Activated B cell treated with CpG ODN at 0.5 μM for 24 hours (primary cell): ENCODE results near the gene RPP38. TPM values are rescaled to one million over a fixed set of nuclear protein-coding genes. Genes with fewer than 3 reads are reported as not detected.

Source experiments
- ATAC-seq: fragments of 200-7000 bp; cut with Tn5 transposase; one replicate; pipeline ENCODE4 v1.10.0; 2021; ENCODE audit warnings: low read depth, mild to moderate bottlenecking, moderate library complexity
- CTCF ChIA-PET: fragments of 350-600 bp; sonication (Branson Sonifier 250); formaldehyde crosslinking; loops from one replicate; lab custom pipeline; 2021; ENCODE audit warnings: antibody characterized with exemption; lab: Charles Lee
- POLR2A ChIA-PET: fragments of 350-600 bp; sonication (Branson Sonifier 250); formaldehyde crosslinking; loops from one replicate; lab custom pipeline; 2021; ENCODE audit warnings: antibody characterized with exemption; lab: Charles Lee
- DNase-seq: peaks from one replicate; pipeline ENCODE4 v3.0.0; 2022
- H3K27ac Mint-ChIP-seq: one replicate; pipeline ENCODE4 v1.8.0; 2020; ENCODE audit warnings: mixed read lengths
- H3K27me3 Mint-ChIP-seq: one replicate; pipeline ENCODE4 v1.8.0; 2021; ENCODE audit warnings: mixed read lengths
- H3K36me3 Mint-ChIP-seq: one replicate; pipeline ENCODE4 v1.8.0; 2021; ENCODE audit warnings: low read depth, mixed read lengths
- H3K4me1 Mint-ChIP-seq: one replicate; pipeline ENCODE4 v1.8.0; 2021; ENCODE audit warnings: mixed read lengths
- H3K4me3 Mint-ChIP-seq: one replicate; pipeline ENCODE4 v1.8.0; 2020; ENCODE audit warnings: mild to moderate bottlenecking, mixed read lengths
- H3K9me3 Mint-ChIP-seq: one replicate; pipeline ENCODE4 v1.8.0; 2020; ENCODE audit warnings: mixed read lengths
- intact Hi-C: fragments of 100-400 bp; cut with micrococcal nuclease; formaldehyde crosslinking; loops from one replicate; pipeline ENCODE4 v1.15.1; 2024
- total RNA-seq: library from RNA; stranded (reverse); gene quantifications from 2 replicates; pipeline ENCODE4 v1.2.3, GENCODE V29; 2022
- TF ChIP-seq, protein P1 (sequence below): fragments of 200-600 bp; IDR thresholded peaks from one replicate; pipeline ENCODE4 v1.8.0; 2022; ENCODE audit warnings: antibody characterized with exemption, mild to moderate bottlenecking

RPP38 gene
- total RNA-seq, 1 donor from 2014 or later, result 27.9 TPM

DNA sequence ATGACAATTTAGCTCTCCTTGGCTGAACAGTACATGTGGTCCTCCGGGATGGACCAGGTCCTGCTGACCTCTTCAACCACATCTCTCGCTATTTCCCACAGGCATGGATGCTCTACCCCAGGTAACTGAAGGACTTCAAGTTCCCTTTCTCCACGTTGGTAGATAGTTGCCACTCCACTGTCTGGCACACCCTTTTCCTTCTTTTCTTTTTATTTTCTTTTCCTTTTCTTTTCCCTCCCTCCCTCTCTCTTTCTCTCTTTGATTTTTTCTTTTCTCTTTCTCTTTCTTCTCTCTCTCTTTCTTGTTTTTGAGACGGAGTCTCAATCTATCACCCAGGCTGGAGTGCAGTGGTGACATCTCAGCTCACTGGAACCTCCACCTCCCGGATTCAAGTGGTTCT, 5.7 kb upstream of the RPP38 start:
- POLR2A ChIA-PET, result no interaction called here
- Mint-ChIP-seq H3K9me3 (no peaks in the 10 kb centered on the region), H3K36me3 (no peaks in the 10 kb centered on the region), H3K4me3 (no peak overlapping the region), H3K27me3 (peaks cover 1% of the 10 kb centered on the region), H3K27ac (no peak overlapping the region), H3K4me1 (peaks cover 2% of the 10 kb centered on the region)
- CTCF ChIA-PET, result no interaction called here
- TF ChIP-seq, protein P1, sequence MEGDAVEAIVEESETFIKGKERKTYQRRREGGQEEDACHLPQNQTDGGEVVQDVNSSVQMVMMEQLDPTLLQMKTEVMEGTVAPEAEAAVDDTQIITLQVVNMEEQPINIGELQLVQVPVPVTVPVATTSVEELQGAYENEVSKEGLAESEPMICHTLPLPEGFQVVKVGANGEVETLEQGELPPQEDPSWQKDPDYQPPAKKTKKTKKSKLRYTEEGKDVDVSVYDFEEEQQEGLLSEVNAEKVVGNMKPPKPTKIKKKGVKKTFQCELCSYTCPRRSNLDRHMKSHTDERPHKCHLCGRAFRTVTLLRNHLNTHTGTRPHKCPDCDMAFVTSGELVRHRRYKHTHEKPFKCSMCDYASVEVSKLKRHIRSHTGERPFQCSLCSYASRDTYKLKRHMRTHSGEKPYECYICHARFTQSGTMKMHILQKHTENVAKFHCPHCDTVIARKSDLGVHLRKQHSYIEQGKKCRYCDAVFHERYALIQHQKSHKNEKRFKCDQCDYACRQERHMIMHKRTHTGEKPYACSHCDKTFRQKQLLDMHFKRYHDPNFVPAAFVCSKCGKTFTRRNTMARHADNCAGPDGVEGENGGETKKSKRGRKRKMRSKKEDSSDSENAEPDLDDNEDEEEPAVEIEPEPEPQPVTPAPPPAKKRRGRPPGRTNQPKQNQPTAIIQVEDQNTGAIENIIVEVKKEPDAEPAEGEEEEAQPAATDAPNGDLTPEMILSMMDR, result no peak
- intact Hi-C loops, result no loop called here
- DNase-seq (no peak), ATAC-seq (no peak)

DNA sequence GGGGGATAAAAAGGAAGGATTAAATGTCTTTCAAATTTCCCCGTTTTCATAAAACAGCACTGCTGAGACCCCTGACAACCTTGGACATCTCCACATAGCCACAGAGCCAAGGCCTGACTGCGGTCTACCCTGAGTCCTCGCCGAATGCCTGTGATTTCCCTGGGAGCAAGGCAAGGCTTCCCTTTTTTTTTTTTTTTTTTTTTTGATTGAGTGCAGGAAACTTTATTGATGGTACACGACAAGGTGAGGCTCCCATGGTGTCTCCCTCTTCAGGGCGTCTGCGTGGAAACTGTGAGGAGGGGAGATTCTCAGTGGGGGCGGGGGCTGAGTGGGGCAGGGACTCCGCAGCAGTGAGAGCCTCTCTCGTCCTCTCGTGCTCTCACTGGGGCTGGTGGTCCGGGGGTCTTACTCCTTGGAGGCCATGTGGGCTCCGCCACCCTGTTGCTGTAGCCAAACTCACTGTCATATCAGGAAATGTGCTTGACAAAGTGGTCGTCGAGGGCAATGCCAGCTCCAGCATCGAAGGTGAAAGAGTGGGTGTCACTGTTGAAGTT, 4.2 kb upstream of the RPP38 start:
- Mint-ChIP-seq H3K9me3 (no peaks in the 10 kb centered on the region), H3K4me3 (no peak overlapping the region), H3K27me3 (peaks cover 1% of the 10 kb centered on the region), H3K4me1 (peaks cover 12% of the 10 kb centered on the region), H3K36me3 (peaks cover 5% of the 10 kb centered on the region), H3K27ac (no peak overlapping the region)
- ATAC-seq (no peak), DNase-seq (no peak)
- TF ChIP-seq, protein P1, result no peak
- intact Hi-C loops, result no loop called here
- ChIA-PET CTCF (no interaction called here), POLR2A (no interaction called here)

DNA sequence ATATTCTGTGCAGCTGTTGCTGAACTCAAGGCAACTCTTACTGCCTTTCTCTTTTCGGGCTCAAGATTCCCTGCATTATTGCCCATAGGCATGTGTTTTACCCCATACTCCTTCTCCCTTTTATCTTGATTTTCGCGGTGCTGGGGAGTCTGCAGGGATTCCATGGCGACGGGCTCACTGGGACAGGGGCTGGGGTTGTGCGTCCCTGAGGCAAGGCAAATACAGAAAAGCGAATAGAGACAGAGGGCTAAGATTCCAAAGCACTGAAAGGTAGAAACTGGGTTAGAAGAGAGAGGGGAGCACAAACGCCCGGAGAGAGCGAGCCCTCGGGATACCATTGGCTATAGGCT, 519 bp upstream of the RPP38 start:
- peaks cover 24% of the 10 kb centered on the region for H3K36me3 Mint-ChIP-seq
- intact Hi-C loops, result loop anchor here (1.0 to 5.0 kb wide), 9 partner anchors 8 to 1734 kb away; partner anchors contain the start of genes ACBD7, CDNF, HSPA14 and MEIG1
- TF ChIP-seq, protein P1, result no peak
- H3K4me3 Mint-ChIP-seq, result peak overlapping the region; percentile 96
- peaks cover 26% of the 10 kb centered on the region for H3K4me1 Mint-ChIP-seq
- no peak for DNase-seq
- peak overlapping the region; percentile 93 for H3K27ac Mint-ChIP-seq
- peak; percentile 21 for ATAC-seq
- no peaks in the 10 kb centered on the region for H3K27me3 Mint-ChIP-seq
- H3K9me3 Mint-ChIP-seq, result no peaks in the 10 kb centered on the region
- ChIA-PET CTCF (interaction anchor here (2.1 kb wide), 1 partner anchor 10 kb away, joined by 7 read pairs; no protein-coding TSS in a partner anchor), POLR2A (interaction anchor here (0.6 to 1.5 kb wide), 3 partner anchors 10 to 1987 kb away, joined by 3 to 6 read pairs (median 4); no protein-coding TSS in a partner anchor)

GRCh38 chr10:15099886-15100285, 2.7 kb downstream of the RPP38 start:
- TF ChIP-seq, protein P1, result no peak
- peaks cover 29% of the 10 kb centered on the region for H3K4me1 Mint-ChIP-seq
- no peak for DNase-seq
- H3K27ac Mint-ChIP-seq, result no peak overlapping the region
- ChIA-PET CTCF (interaction anchor here (0.8 to 1.1 kb wide), 2 partner anchors 16 to 128 kb away, joined by 4 to 5 read pairs; no protein-coding TSS in a partner anchor), POLR2A (no interaction called here)
- H3K4me3 Mint-ChIP-seq, result no peak overlapping the region
- H3K27me3 Mint-ChIP-seq, result no peaks in the 10 kb centered on the region
- ATAC-seq, result no peak
- H3K36me3 Mint-ChIP-seq, result peaks cover 52% of the 10 kb centered on the region
- intact Hi-C loops, result loop anchor here (5.0 to 10.0 kb wide), 4 partner anchors 348 to 1738 kb away; no protein-coding TSS in a partner anchor
- H3K9me3 Mint-ChIP-seq, result no peaks in the 10 kb centered on the region

DNA sequence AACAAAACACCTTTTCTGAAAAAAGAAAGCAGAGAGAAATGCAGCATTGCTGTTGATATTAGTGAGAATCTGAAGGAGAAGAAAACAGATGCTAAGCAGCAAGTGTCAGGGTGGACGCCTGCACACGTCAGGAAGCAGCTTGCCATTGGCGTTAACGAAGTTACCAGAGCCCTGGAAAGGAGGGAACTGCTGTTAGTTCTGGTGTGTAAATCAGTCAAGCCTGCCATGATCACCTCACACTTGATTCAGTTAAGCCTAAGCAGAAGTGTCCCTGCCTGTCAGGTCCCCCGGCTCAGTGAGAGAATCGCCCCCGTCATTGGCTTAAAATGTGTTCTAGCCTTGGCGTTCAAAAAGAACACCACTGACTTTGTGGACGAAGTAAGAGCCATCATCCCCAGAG, 6.4 kb downstream of the RPP38 start:
- no peaks in the 10 kb centered on the region for H3K9me3 Mint-ChIP-seq
- TF ChIP-seq, protein P1, result no peak
- ChIA-PET CTCF (no interaction called here), POLR2A (no interaction called here)
- H3K4me3 Mint-ChIP-seq, result no peak overlapping the region
- ATAC-seq, result no peak
- no peak overlapping the region for H3K27ac Mint-ChIP-seq
- peaks cover 75% of the 10 kb centered on the region for H3K36me3 Mint-ChIP-seq
- peaks cover 20% of the 10 kb centered on the region for H3K4me1 Mint-ChIP-seq
- DNase-seq, result no peak
- intact Hi-C loops, result loop anchor here (10.0 kb wide), 1 partner anchor 1319 kb away; no protein-coding TSS in a partner anchor
- no peaks in the 10 kb centered on the region for H3K27me3 Mint-ChIP-seq
